OCI-LY7 (cell line): ENCODE results near the gene XK.

ENCODE experiments used
- EZH2phosphoT487 ChIP-seq: fragments of 200-600 bp; sonication (generic); IDR thresholded peaks from 2 replicates; pipeline ENCODE4 v1.6.1; 2018; ENCODE audit warnings: low read depth, borderline replicate concordance, mild to moderate bottlenecking, mixed run types, antibody characterized with exemption, low read length, moderate library complexity, mixed read lengths
- TF ChIP-seq, protein P1 (sequence below): fragments of 200-600 bp; sonication (generic); conservative IDR thresholded peaks from 2 replicates; pipeline ENCODE4 v1.5.1; 2014; ENCODE audit warnings: mild to moderate bottlenecking, antibody characterized with exemption, low read length, moderate library complexity, mixed read lengths

DNA sequence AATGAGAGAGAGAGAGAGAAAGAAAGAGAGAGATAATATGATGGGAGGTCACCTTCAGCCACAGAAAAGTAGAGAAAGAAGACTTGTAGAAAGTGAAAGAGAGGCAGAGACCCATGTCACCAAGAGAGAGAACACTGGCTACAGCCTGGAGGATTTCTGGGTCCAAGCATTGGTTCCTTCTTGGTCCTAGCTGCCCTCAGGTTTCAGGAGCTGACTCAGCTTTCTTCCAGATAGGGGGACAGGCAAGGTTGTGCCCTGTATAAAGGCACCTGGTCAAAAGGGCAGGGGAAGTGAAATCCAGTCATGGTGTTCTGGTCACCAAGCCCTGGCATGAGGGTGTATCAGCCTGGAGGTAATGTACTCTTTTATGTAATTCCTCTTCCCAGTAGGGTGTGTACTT, 47.5 kb upstream of the XK start:
- TF ChIP-seq, protein P1, sequence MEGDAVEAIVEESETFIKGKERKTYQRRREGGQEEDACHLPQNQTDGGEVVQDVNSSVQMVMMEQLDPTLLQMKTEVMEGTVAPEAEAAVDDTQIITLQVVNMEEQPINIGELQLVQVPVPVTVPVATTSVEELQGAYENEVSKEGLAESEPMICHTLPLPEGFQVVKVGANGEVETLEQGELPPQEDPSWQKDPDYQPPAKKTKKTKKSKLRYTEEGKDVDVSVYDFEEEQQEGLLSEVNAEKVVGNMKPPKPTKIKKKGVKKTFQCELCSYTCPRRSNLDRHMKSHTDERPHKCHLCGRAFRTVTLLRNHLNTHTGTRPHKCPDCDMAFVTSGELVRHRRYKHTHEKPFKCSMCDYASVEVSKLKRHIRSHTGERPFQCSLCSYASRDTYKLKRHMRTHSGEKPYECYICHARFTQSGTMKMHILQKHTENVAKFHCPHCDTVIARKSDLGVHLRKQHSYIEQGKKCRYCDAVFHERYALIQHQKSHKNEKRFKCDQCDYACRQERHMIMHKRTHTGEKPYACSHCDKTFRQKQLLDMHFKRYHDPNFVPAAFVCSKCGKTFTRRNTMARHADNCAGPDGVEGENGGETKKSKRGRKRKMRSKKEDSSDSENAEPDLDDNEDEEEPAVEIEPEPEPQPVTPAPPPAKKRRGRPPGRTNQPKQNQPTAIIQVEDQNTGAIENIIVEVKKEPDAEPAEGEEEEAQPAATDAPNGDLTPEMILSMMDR = no peak
- TF ChIP-seq EZH2phosphoT487 = no peak
